Ovary (tissue), 3 donors: ENCODE data around the gene RPE65.

Experiments
- CTCF ChIP-seq, 3 donors: fragments of 450-650 bp in 2 of 3; fragments of 200-600 bp in 1 of 3; IDR thresholded peaks; one replicate each; pipeline versions ENCODE4 v1.5.1 to v1.8.0; 2016 to 2022; ENCODE audit warnings: antibody characterized with exemption in 3 of 3, mild to moderate bottlenecking in 1 of 3
- POLR2A ChIP-seq: fragments of 450-650 bp; IDR thresholded peaks from one replicate; pipeline ENCODE4 v1.6.1; 2017; ENCODE audit warnings: antibody characterized with exemption, mild to moderate bottlenecking, moderate library complexity
- donor health status: DM: no; HTN: no; CAD: no.

GRCh38 chr1:68421350-68421749 lies 28.4 kb downstream of the RPE65 start:
- TF ChIP-seq CTCF (IDR thresholded peaks at IDR 0.05) (no peak), POLR2A (no peak)
